SK-N-SH (cell line): ENCODE measurements around the gene SLC36A3. TPM values are rescaled to one million over a fixed set of nuclear protein-coding genes. Genes with fewer than 3 reads are reported as not detected.

Experiments used
- CTCF ChIA-PET: fragments of 300-600, 350-600 bp; formaldehyde crosslinking; extraction: SDS; loops from one replicate; lab custom pipeline; 2021; lab: Yijun Ruan, JAX
- POLR2A ChIA-PET: fragments of 350-600 bp; sonication (Branson Sonifier 250); formaldehyde crosslinking; extraction: SDS; loops from one replicate; lab custom pipeline; 2020; ENCODE audit warnings: antibody characterized with exemption, inconsistent platforms; lab: Yijun Ruan, JAX
- DNase-seq: peaks from one replicate; pipeline ENCODE4 v3.0.0; 2012
- H2AFZ ChIP-seq: fragments of 200-600 bp; sonication (generic); 2 replicates; pipeline ENCODE4 v1.8.1; 2016; ENCODE audit warnings: antibody characterized with exemption, mild to moderate bottlenecking, low read depth
- H3F3A ChIP-seq: fragments of 200-600 bp; sonication (generic); replicated peaks from 2 replicates; pipeline ENCODE3; 2016; ENCODE audit warnings: antibody characterized with exemption, mild to moderate bottlenecking; ENCODE audit not compliant: insufficient read depth
- H3K27ac ChIP-seq, 2 experiments: fragments of 200-500 bp in 1 of 2; fragments of 200-600 bp in 1 of 2; sonication (Bioruptor generic) in 1 of 2; sonication (generic), shearing (Covaris generic) in 1 of 2; 2 replicates each; pipeline versions ENCODE4 v1.5.1 to v1.6.1; 2014 to 2016; ENCODE audit warnings: low read depth in 2 of 2, inconsistent platforms in 1 of 2, low read length in 1 of 2, mild to moderate bottlenecking in 1 of 2, mixed read lengths in 1 of 2
- H3K27me3 ChIP-seq: fragments of 200-600 bp; sonication (generic), shearing (Covaris generic); 2 replicates; pipeline ENCODE4 v1.6.1; 2016; ENCODE audit warnings: mixed run types; ENCODE audit not compliant: insufficient read depth
- H3K36me3 ChIP-seq, 2 experiments: fragments of 200-500 bp in 1 of 2; fragments of 200-600 bp in 1 of 2; sonication (Bioruptor generic) in 1 of 2; sonication (generic) in 1 of 2; replicated peaks in 1 of 2; 2 replicates each; pipeline versions ENCODE3 to v1.5.1; 2014 to 2016; ENCODE audit warnings: low read length in 1 of 2, mild to moderate bottlenecking in 1 of 2; ENCODE audit not compliant: insufficient read depth in 2 of 2, control insufficient read depth in 1 of 2
- H3K4me1 ChIP-seq, 2 experiments: fragments of 200-500 bp in 1 of 2; fragments of 200-600 bp in 1 of 2; sonication (Bioruptor generic) in 1 of 2; sonication (generic), shearing (Covaris generic) in 1 of 2; 2 replicates each; pipeline versions ENCODE4 v1.5.1 to v1.6.1; 2014 to 2016; ENCODE audit warnings: low read depth in 1 of 2, low read length in 1 of 2, mixed run types in 1 of 2; ENCODE audit not compliant: insufficient read depth in 2 of 2, control insufficient read depth in 1 of 2
- H3K4me2 ChIP-seq: fragments of 200-600 bp; sonication (generic), shearing (Covaris generic); 2 replicates; pipeline ENCODE4 v1.6.1; 2017; ENCODE audit warnings: mixed run types
- H3K4me3 ChIP-seq, 2 experiments: fragments of 200-500 bp in 1 of 2; fragments of 200-600 bp in 1 of 2; sonication (Bioruptor generic) in 1 of 2; sonication (generic), shearing (Covaris generic) in 1 of 2; 2 replicates each; pipeline versions ENCODE4 v1.5.1 to v1.8.1; 2014 to 2016; ENCODE audit warnings: low read depth in 2 of 2, inconsistent platforms in 1 of 2, low read length in 1 of 2, mild to moderate bottlenecking in 1 of 2, mixed read lengths in 1 of 2, moderate library complexity in 1 of 2
- H3K79me2 ChIP-seq: fragments of 200-600 bp; sonication (generic); 2 replicates; pipeline ENCODE4 v1.8.1; 2017; ENCODE audit warnings: mild to moderate bottlenecking; ENCODE audit not compliant: insufficient read depth
- H3K9ac ChIP-seq: fragments of 200-600 bp; sonication (generic); 2 replicates; pipeline ENCODE4 v1.6.1; 2017; ENCODE audit warnings: mixed run types
- H3K9me2 ChIP-seq: fragments of 200-600 bp; sonication (generic); 2 replicates; pipeline ENCODE4 v1.6.1; 2017; ENCODE audit warnings: mixed run types
- H3K9me3 ChIP-seq: fragments of 200-600 bp; sonication (generic); 2 replicates; pipeline ENCODE4 v1.6.1; 2017; ENCODE audit warnings: mixed run types, mild to moderate bottlenecking, moderate library complexity
- H4K20me1 ChIP-seq: fragments of 200-600 bp; sonication (generic); 2 replicates; pipeline ENCODE4 v1.6.1; 2017; ENCODE audit warnings: mild to moderate bottlenecking, mixed run types; ENCODE audit not compliant: insufficient read depth
- CHD2 ChIP-seq: fragments of 150-350 bp; IDR thresholded peaks from 2 replicates; pipeline ENCODE4 v1.6.1; 2018; ENCODE audit warnings: low read length; ENCODE audit not compliant: partially characterized antibody
- ELF1 ChIP-seq: IDR thresholded peaks from 2 replicates; pipeline ENCODE4 v1.4.0; 2012
- EP300 ChIP-seq, 2 experiments: IDR thresholded peaks; 2 replicates each; pipeline versions ENCODE4 v1.4.0 to v1.6.1; 2012; ENCODE audit warnings: borderline replicate concordance in 1 of 2, low read depth in 1 of 2, low read length in 1 of 2
- FOXJ3 ChIP-seq: sonication (generic); formaldehyde crosslinking; IDR thresholded peaks from 2 replicates; pipeline ENCODE4 v1.5.1; 2020; ENCODE audit warnings: mild to moderate bottlenecking, missing genetic modification reagents
- GATA2 ChIP-seq: sonication (generic); formaldehyde crosslinking; IDR thresholded peaks from 2 replicates; pipeline ENCODE4 v1.5.0; 2020; ENCODE audit warnings: mild to moderate bottlenecking, missing genetic modification reagents
- MEF2A ChIP-seq: IDR thresholded peaks from 2 replicates; pipeline ENCODE4 v1.4.0; 2012; ENCODE audit warnings: low read depth, borderline replicate concordance
- MXI1 ChIP-seq: IDR thresholded peaks from 2 replicates; pipeline ENCODE4 v1.6.1; 2012; ENCODE audit warnings: mild to moderate bottlenecking, low read depth, low read length, improper control_type of control experiment
- RAD21 ChIP-seq: IDR thresholded peaks from 2 replicates; pipeline ENCODE4 v1.6.1; 2012; ENCODE audit warnings: mild to moderate bottlenecking, low read length
- RCOR1 ChIP-seq: fragments of 150-350 bp; IDR thresholded peaks from 2 replicates; pipeline ENCODE4 v1.6.1; 2017; ENCODE audit warnings: antibody characterized with exemption, low read length
- REST ChIP-seq: IDR thresholded peaks from 2 replicates; pipeline ENCODE4 v1.6.1; 2012; ENCODE audit warnings: mild to moderate bottlenecking, low read depth, low read length, moderate library complexity
- SIN3A ChIP-seq: IDR thresholded peaks from 2 replicates; pipeline ENCODE4 v1.6.1; 2012; ENCODE audit warnings: low read depth, mild to moderate bottlenecking, low read length, moderate library complexity, borderline replicate concordance
- TAF1 ChIP-seq: IDR thresholded peaks from 2 replicates; pipeline ENCODE4 v1.6.1; 2012; ENCODE audit warnings: low read depth, mild to moderate bottlenecking, low read length, moderate library complexity, borderline replicate concordance
- YY1 ChIP-seq: IDR thresholded peaks from 2 replicates; pipeline ENCODE4 v1.4.0; 2012; ENCODE audit warnings: low read depth, mild to moderate bottlenecking
- WGBS: methylation state at CpG from one replicate; pipeline ENCODE4 v1.1.6; 2017; ENCODE audit warnings: low lambda C conversion rate; 5-methylcytosine and 5-hydroxymethylcytosine counted together
- polyA plus RNA-seq, 3 experiments: library from polyadenylated mRNA; depleted of rRNA; stranded (reverse); fragments of >200 nt; gene quantifications; 2 replicates each; pipeline ENCODE4 v1.2.3, GENCODE V29; 2012
- TF ChIP-seq, protein P1 (sequence below): fragments of 150-350 bp; IDR thresholded peaks from 2 replicates; pipeline ENCODE4 v1.6.1; 2016; ENCODE audit warnings: mild to moderate bottlenecking, low read depth, low read length
- TF ChIP-seq, protein P2 (sequence below): IDR thresholded peaks from 2 replicates; pipeline ENCODE4 v1.4.0; 2012; ENCODE audit warnings: low read depth, borderline replicate concordance
- TF ChIP-seq, protein P3 (sequence below): IDR thresholded peaks from 2 replicates; pipeline ENCODE4; 2012
- TF ChIP-seq, protein P4 (sequence below): fragments of 200-600 bp; sonication (generic); IDR thresholded peaks from 2 replicates; pipeline ENCODE4 v1.6.1; 2017; ENCODE audit warnings: antibody characterized with exemption, mild to moderate bottlenecking, moderate library complexity

The SLC36A3 gene
- polyA plus RNA-seq, 1 of the 3 experiments (the other 2 are of a cell fraction): not detected

GRCh38 chr5:151280443-151280842 lies 23.1 kb downstream of the SLC36A3 start:
- Histone ChIP-seq H3K79me2 (no peaks in the 10 kb centered on the region), H2AFZ (no peak overlapping the region), H3K9ac (no peak overlapping the region), H3K27ac (no peak overlapping the region), H3K9me2 (no peaks in the 10 kb centered on the region), H3K4me1 (no peaks in the 10 kb centered on the region), H3K4me2 (no peak overlapping the region), H3K9me3 (no peaks in the 10 kb centered on the region), H3K27me3 (no peaks in the 10 kb centered on the region), H3K4me3 (no peak overlapping the region), H4K20me1 (no peaks in the 10 kb centered on the region), H3K36me3 (no peaks in the 10 kb centered on the region), H3F3A (no peaks in the 10 kb centered on the region)
- DNase-seq: no peak
- ChIA-PET CTCF (interaction anchor here (1.0 to 1.4 kb wide), 2 partner anchors 21 to 36 kb away, joined by 3 to 4 read pairs; no protein-coding TSS in a partner anchor), POLR2A (no interaction called here)
- WGBS: 31% methylated on average over 2 of the region's 2 CpGs
- TF ChIP-seq FOXJ3 (CRISPR knock-in tag): no peak
- no peak for TF ChIP-seq ELF1
- TF ChIP-seq GATA2: no peak
- TF ChIP-seq, protein P1, sequence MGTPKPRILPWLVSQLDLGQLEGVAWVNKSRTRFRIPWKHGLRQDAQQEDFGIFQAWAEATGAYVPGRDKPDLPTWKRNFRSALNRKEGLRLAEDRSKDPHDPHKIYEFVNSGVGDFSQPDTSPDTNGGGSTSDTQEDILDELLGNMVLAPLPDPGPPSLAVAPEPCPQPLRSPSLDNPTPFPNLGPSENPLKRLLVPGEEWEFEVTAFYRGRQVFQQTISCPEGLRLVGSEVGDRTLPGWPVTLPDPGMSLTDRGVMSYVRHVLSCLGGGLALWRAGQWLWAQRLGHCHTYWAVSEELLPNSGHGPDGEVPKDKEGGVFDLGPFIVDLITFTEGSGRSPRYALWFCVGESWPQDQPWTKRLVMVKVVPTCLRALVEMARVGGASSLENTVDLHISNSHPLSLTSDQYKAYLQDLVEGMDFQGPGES: no peak
- no peak for TF ChIP-seq YY1
- no peak for TF ChIP-seq SIN3A
- TF ChIP-seq MEF2A: no peak
- no peak for TF ChIP-seq CHD2
- no peak for TF ChIP-seq REST
- no peak for TF ChIP-seq EP300 (IDR thresholded peaks at IDR 0.05; ENCODE audit: borderline replicate concordance in 1 of 2, low read depth in 1 of 2, low read length in 1 of 2)
- TF ChIP-seq, protein P2, sequence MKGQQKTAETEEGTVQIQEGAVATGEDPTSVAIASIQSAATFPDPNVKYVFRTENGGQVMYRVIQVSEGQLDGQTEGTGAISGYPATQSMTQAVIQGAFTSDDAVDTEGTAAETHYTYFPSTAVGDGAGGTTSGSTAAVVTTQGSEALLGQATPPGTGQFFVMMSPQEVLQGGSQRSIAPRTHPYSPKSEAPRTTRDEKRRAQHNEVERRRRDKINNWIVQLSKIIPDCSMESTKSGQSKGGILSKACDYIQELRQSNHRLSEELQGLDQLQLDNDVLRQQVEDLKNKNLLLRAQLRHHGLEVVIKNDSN: no peak
- no peak for TF ChIP-seq MXI1
- no peak for TF ChIP-seq TAF1
- no peak for TF ChIP-seq RAD21
- TF ChIP-seq, protein P3, sequence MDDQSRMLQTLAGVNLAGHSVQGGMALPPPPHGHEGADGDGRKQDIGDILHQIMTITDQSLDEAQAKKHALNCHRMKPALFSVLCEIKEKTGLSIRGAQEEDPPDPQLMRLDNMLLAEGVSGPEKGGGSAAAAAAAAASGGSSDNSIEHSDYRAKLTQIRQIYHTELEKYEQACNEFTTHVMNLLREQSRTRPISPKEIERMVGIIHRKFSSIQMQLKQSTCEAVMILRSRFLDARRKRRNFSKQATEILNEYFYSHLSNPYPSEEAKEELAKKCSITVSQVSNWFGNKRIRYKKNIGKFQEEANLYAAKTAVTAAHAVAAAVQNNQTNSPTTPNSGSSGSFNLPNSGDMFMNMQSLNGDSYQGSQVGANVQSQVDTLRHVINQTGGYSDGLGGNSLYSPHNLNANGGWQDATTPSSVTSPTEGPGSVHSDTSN: no peak
- TF ChIP-seq, protein P4, sequence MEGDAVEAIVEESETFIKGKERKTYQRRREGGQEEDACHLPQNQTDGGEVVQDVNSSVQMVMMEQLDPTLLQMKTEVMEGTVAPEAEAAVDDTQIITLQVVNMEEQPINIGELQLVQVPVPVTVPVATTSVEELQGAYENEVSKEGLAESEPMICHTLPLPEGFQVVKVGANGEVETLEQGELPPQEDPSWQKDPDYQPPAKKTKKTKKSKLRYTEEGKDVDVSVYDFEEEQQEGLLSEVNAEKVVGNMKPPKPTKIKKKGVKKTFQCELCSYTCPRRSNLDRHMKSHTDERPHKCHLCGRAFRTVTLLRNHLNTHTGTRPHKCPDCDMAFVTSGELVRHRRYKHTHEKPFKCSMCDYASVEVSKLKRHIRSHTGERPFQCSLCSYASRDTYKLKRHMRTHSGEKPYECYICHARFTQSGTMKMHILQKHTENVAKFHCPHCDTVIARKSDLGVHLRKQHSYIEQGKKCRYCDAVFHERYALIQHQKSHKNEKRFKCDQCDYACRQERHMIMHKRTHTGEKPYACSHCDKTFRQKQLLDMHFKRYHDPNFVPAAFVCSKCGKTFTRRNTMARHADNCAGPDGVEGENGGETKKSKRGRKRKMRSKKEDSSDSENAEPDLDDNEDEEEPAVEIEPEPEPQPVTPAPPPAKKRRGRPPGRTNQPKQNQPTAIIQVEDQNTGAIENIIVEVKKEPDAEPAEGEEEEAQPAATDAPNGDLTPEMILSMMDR: no peak
- TF ChIP-seq RCOR1: no peak
